Neural progenitor cell (in vitro differentiated cells): ENCODE data around the gene FNIP2. TPM values are rescaled to one million over a fixed set of nuclear protein-coding genes. Genes with fewer than 3 reads are reported as not detected.

Experiments used
- DNase-seq: peaks from one replicate; pipeline ENCODE4 v3.0.0-alpha.2; 2016; ENCODE audit warnings: low spot score
- H2AFZ ChIP-seq: fragments of 200-600 bp; sonication (generic); replicated peaks from 2 replicates; pipeline ENCODE4 v1.6.1; 2016; ENCODE audit warnings: antibody characterized with exemption
- H3F3A ChIP-seq: fragments of 200-600 bp; sonication (generic); 2 replicates; pipeline ENCODE4 v1.6.1; 2016; ENCODE audit warnings: antibody characterized with exemption, low read depth
- H3K27ac ChIP-seq: fragments of 200-600 bp; sonication (generic); 2 replicates; pipeline ENCODE4 v1.5.1; 2016; ENCODE audit warnings: mild to moderate bottlenecking
- H3K27me3 ChIP-seq: fragments of 200-600 bp; sonication (generic); 2 replicates; pipeline ENCODE4 v1.6.1; 2016; ENCODE audit warnings: mild to moderate bottlenecking, moderate library complexity
- H3K36me3 ChIP-seq: fragments of 200-600 bp; sonication (generic); 2 replicates; pipeline ENCODE4 v1.5.1; 2016
- H3K4me1 ChIP-seq: fragments of 200-600 bp; sonication (generic); 2 replicates; pipeline ENCODE4 v1.6.1; 2016; ENCODE audit warnings: mixed run types
- H3K4me2 ChIP-seq: fragments of 200-600 bp; sonication (generic); 2 replicates; pipeline ENCODE4 v1.6.1; 2016
- H3K4me3 ChIP-seq: fragments of 200-600 bp; sonication (generic); 2 replicates; pipeline ENCODE4 v1.5.1; 2016
- H3K79me2 ChIP-seq: fragments of 200-600 bp; sonication (generic); 2 replicates; pipeline ENCODE4 v1.6.1; 2016; ENCODE audit warnings: low read depth
- H3K9ac ChIP-seq: fragments of 200-600 bp; sonication (generic); 2 replicates; pipeline ENCODE4 v1.6.1; 2016
- H3K9me3 ChIP-seq: fragments of 200-600 bp; sonication (generic); 2 replicates; pipeline ENCODE4 v1.5.1; 2016; ENCODE audit warnings: low read depth
- H4K20me1 ChIP-seq: fragments of 200-600 bp; sonication (generic); 2 replicates; pipeline ENCODE4 v1.6.1; 2016; ENCODE audit warnings: low read depth
- H3K27ac Mint-ChIP-seq: 3 replicates; pipeline ENCODE4 v1.8.0; 2021; ENCODE audit warnings: mixed read lengths
- H3K27me3 Mint-ChIP-seq: 2 replicates; pipeline ENCODE4 v1.8.0; 2022; ENCODE audit warnings: low read depth, mild to moderate bottlenecking, inconsistent platforms, moderate library complexity, mixed read lengths; ENCODE audit not compliant: insufficient read depth
- H3K36me3 Mint-ChIP-seq: 3 replicates; pipeline ENCODE4 v1.8.0; 2021; ENCODE audit warnings: mixed read lengths
- H3K4me1 Mint-ChIP-seq: 3 replicates; pipeline ENCODE4 v1.8.0; 2021; ENCODE audit warnings: mixed read lengths
- H3K4me3 Mint-ChIP-seq: 3 replicates; pipeline ENCODE4 v1.8.0; 2021; ENCODE audit warnings: mild to moderate bottlenecking, moderate library complexity, mixed read lengths
- H3K9me3 Mint-ChIP-seq: 3 replicates; pipeline ENCODE4 v1.8.0; 2020; ENCODE audit warnings: mixed read lengths
- CTCF ChIP-seq: fragments of 200-600 bp; sonication (generic); IDR thresholded peaks from 2 replicates; pipeline ENCODE4 v1.5.1; 2017; ENCODE audit warnings: antibody characterized with exemption, mild to moderate bottlenecking
- EZH2 ChIP-seq: fragments of 200-600 bp; sonication (generic); IDR thresholded peaks from 2 replicates; pipeline ENCODE4 v1.6.1; 2017; ENCODE audit warnings: antibody characterized with exemption, mild to moderate bottlenecking, moderate library complexity
- EZH2phosphoT487 ChIP-seq: fragments of 200-600 bp; sonication (generic); IDR thresholded peaks from 2 replicates; pipeline ENCODE4 v1.6.1; 2017; ENCODE audit warnings: antibody characterized with exemption
- total RNA-seq: library from RNA; depleted of rRNA; stranded (reverse); fragments of >200 nt; gene quantifications from 2 replicates; pipeline ENCODE4 v1.2.3, GENCODE V29; 2015; ENCODE audit warnings: low replicate concordance

Gene FNIP2
- total RNA-seq, 1 donor from 2014 or later: 10.5 TPM

GRCh38 chr4:158814636-158815330 lies 46.0 kb downstream of the FNIP2 start:
- H3K27ac ChIP-seq: no peak overlapping the region
- Mint-ChIP-seq H3K9me3 (no peaks in the 10 kb centered on the region), H3K36me3 (peaks cover 2% of the 10 kb centered on the region), H3K27me3 (peaks cover 5% of the 10 kb centered on the region), H3K27ac (no peak overlapping the region), H3K4me3 (no peak overlapping the region), H3K4me1 (peaks cover 10% of the 10 kb centered on the region)
- no peak overlapping the region for H3K4me2 ChIP-seq
- H4K20me1 ChIP-seq: no peaks in the 10 kb centered on the region
- DNase-seq: no peak
- no peak overlapping the region for H3K4me3 ChIP-seq
- no peaks in the 10 kb centered on the region for H3F3A ChIP-seq
- H3K9ac ChIP-seq: no peak overlapping the region
- H3K36me3 ChIP-seq: no peaks in the 10 kb centered on the region
- H3K4me1 ChIP-seq: no peaks in the 10 kb centered on the region
- H3K9me3 ChIP-seq: no peaks in the 10 kb centered on the region
- no peak for TF ChIP-seq EZH2phosphoT487
- no peak for TF ChIP-seq CTCF
- TF ChIP-seq EZH2: no peak
- H2AFZ ChIP-seq: no peak overlapping the region
- H3K27me3 ChIP-seq: no peaks in the 10 kb centered on the region
- H3K79me2 ChIP-seq: no peaks in the 10 kb centered on the region

- no peaks in the 10 kb centered on the region for H3K79me2 ChIP-seq
- no peak overlapping the region for H3K27ac Mint-ChIP-seq
- peaks cover 2% of the 10 kb centered on the region for H3K36me3 Mint-ChIP-seq
Observed at GRCh38 chr4:158816955-158817354, 48.1 kb downstream of the FNIP2 start.

GRCh38 chr4:158817562-158818296 lies 48.9 kb downstream of the FNIP2 start:
- H3K9ac ChIP-seq: no peak overlapping the region
- H3K4me1 Mint-ChIP-seq: peaks cover 2% of the 10 kb centered on the region
- H3K27ac Mint-ChIP-seq: no peak overlapping the region
- H3K36me3 Mint-ChIP-seq: peaks cover 2% of the 10 kb centered on the region
- no peak overlapping the region for H3K4me3 Mint-ChIP-seq
- no peaks in the 10 kb centered on the region for H3K9me3 Mint-ChIP-seq
- no peaks in the 10 kb centered on the region for H4K20me1 ChIP-seq
- H3K4me3 ChIP-seq: no peak overlapping the region
- no peak for DNase-seq
- peaks cover 5% of the 10 kb centered on the region for H3K27me3 Mint-ChIP-seq
- H3K79me2 ChIP-seq: no peaks in the 10 kb centered on the region
- H3K4me1 ChIP-seq: no peaks in the 10 kb centered on the region
- no peaks in the 10 kb centered on the region for H3K36me3 ChIP-seq
- no peaks in the 10 kb centered on the region for H3K27me3 ChIP-seq
- no peak overlapping the region for H3K4me2 ChIP-seq
- TF ChIP-seq CTCF: no peak
- no peak for TF ChIP-seq EZH2phosphoT487
- TF ChIP-seq EZH2: no peak
- H3K9me3 ChIP-seq: no peaks in the 10 kb centered on the region
- H2AFZ ChIP-seq: no peak overlapping the region
- no peak overlapping the region for H3K27ac ChIP-seq
- H3F3A ChIP-seq: no peaks in the 10 kb centered on the region

More at GRCh38 chr4:158816955-158817354, 48.1 kb downstream of the FNIP2 start:
- no peak for DNase-seq
- Mint-ChIP-seq H3K4me1 (peaks cover 4% of the 10 kb centered on the region), H3K27me3 (peaks cover 5% of the 10 kb centered on the region), H3K9me3 (no peaks in the 10 kb centered on the region), H3K4me3 (no peak overlapping the region)
- Histone ChIP-seq H3K9me3 (no peaks in the 10 kb centered on the region), H3K9ac (no peak overlapping the region), H3K36me3 (no peaks in the 10 kb centered on the region), H2AFZ (no peak overlapping the region), H3K27ac (no peak overlapping the region), H3K4me3 (no peak overlapping the region), H3K4me1 (no peaks in the 10 kb centered on the region), H3K4me2 (no peak overlapping the region), H3F3A (no peaks in the 10 kb centered on the region), H3K27me3 (no peaks in the 10 kb centered on the region), H4K20me1 (no peaks in the 10 kb centered on the region)
- TF ChIP-seq EZH2phosphoT487 (no peak), EZH2 (no peak)
